ENCODE data around the gene HPCA. TPM values are rescaled to one million over a fixed set of nuclear protein-coding genes. Genes with fewer than 3 reads are reported as not detected.

HPCA gene
- total and polyA plus RNA-seq, 2 of the 4 experiments (the other 2 are of a cell fraction), result 0.22 TPM; not detected in 1

- no peak for DNase-seq
- H4K8ac ChIP-seq (ENCODE audit: low read depth in 2 of 2, low read length in 2 of 2), result no peak overlapping the region
- no peak overlapping the region for H3K4me3 ChIP-seq (ENCODE audit: insufficient read depth, low read depth, low read length)
- H3K27ac ChIP-seq (ENCODE audit: insufficient read depth, low read length), result no peak overlapping the region
- no TSS peak for BruUV-seq (replicated peaks)
- dilution Hi-C loops (cut with HindIII; ENCODE audit: low sequenced_read_pairs, unreplicated experiment), result no loop called here
- H3K4me1 ChIP-seq (ENCODE audit: control insufficient read depth, insufficient read depth, low read length), result no peaks in the 10 kb centered on the region
- intact Hi-C loops (cut with micrococcal nuclease), result no loop called here
- H3K14ac ChIP-seq (replicated peaks; ENCODE audit: low read depth, low read length), result no peak overlapping the region
- H3K56ac ChIP-seq (ENCODE audit: extremely low read depth, insufficient read depth, low read length), result no peak overlapping the region
- no peak overlapping the region for H3K4ac ChIP-seq (ENCODE audit: low read depth, low read length)
- H3K4me2 ChIP-seq (ENCODE audit: low read depth, low read length), result no peak overlapping the region
- H2AK5ac ChIP-seq (ENCODE audit: low read depth, low read length), result no peak overlapping the region
- no peak overlapping the region for H2BK20ac ChIP-seq (ENCODE audit: low read depth, low read length)
- H3K79me1 ChIP-seq (ENCODE audit: low read depth in 1 of 2, low read length in 2 of 2), result no peaks in the 10 kb centered on the region
- H2BK120ac ChIP-seq (ENCODE audit: low read depth, low read length), result no peak overlapping the region
- TF ChIP-seq RCOR1 (IDR thresholded peaks at IDR 0.05; ENCODE audit: insufficient replicate concordance, low read length) (no peak), MAFK (IDR thresholded peaks at IDR 0.05; ENCODE audit: low read depth, low read length) (no peak), MAZ (IDR thresholded peaks at IDR 0.05; ENCODE audit: borderline replicate concordance, low read depth, low read length) (no peak), SMC3 (IDR thresholded peaks at IDR 0.05; ENCODE audit: low read depth, low read length) (no peak), FOS (IDR thresholded peaks at IDR 0.05; ENCODE audit: low read depth, low read length) (no peak), CEBPB (IDR thresholded peaks at IDR 0.05; ENCODE audit: low read depth, low read length) (no peak), NFE2L2 (IDR thresholded peaks at IDR 0.05; ENCODE audit: low read depth, low read length) (no peak), MXI1 (IDR thresholded peaks at IDR 0.05; ENCODE audit: borderline replicate concordance, low read depth, low read length) (no peak), CTCF (conservative IDR thresholded peaks at IDR 0.05; ENCODE audit: low read depth, low read length) (no peak), CHD1 (IDR thresholded peaks at IDR 0.05; ENCODE audit: low read depth, low read length) (no peak), RAD21 (IDR thresholded peaks at IDR 0.05; ENCODE audit: low read length) (no peak)
- no peak overlapping the region for H3K18ac ChIP-seq (ENCODE audit: low read depth, low read length)
- H3K9me3 ChIP-seq (ENCODE audit: control insufficient read depth, insufficient read depth, low read length), result no peaks in the 10 kb centered on the region
- H3K27me3 ChIP-seq (ENCODE audit: control insufficient read depth, insufficient read depth, low read length), result peaks cover 22% of the 10 kb centered on the region
- CTCF ChIA-PET, result interaction anchor here (0.7 to 1.3 kb wide), 2 partner anchors 15 to 209 kb away, joined by 3 to 5 read pairs; no protein-coding TSS in a partner anchor
- no peak for ATAC-seq (ENCODE audit: low read depth)
- no peak overlapping the region for H3K9ac ChIP-seq (ENCODE audit: low read depth, low read length)
- 0 out of 2 replicates have a peak, but pooled peaks cover 4% of the 10 kb centered on the region for H4K20me1 ChIP-seq (ENCODE audit: insufficient read depth, low read length)
- no peak overlapping the region for H2BK15ac ChIP-seq (ENCODE audit: low read depth, low read length)
- H3K36me3 ChIP-seq (ENCODE audit: control insufficient read depth, insufficient read depth, low read length), result no peaks in the 10 kb centered on the region
- no peak overlapping the region for H4K91ac ChIP-seq (ENCODE audit: insufficient read depth, low read depth, low read length)
- no peak overlapping the region for H2BK5ac ChIP-seq (ENCODE audit: low read depth, low read length, poor library complexity, severe bottlenecking)
- H3K23ac ChIP-seq (ENCODE audit: low read depth, low read length), result no peak overlapping the region
- H2AK9ac ChIP-seq (replicated peaks; ENCODE audit: low read depth, low read length, poor library complexity), result no peak overlapping the region
- WGBS, 2 experiments (ENCODE audit: extremely low coverage in 2 of 2, insufficient read length in 1 of 2), result 37% methylated on average over 8 of the region's 13 CpGs; no CpG with 5 or more reads in 1 of the 2 experiments
- POLR2A ChIA-PET (ENCODE audit: unreplicated experiment), result no interaction called here
- H4K5ac ChIP-seq (ENCODE audit: low read depth, low read length), result no peak overlapping the region
- in situ Hi-C loops (cut with MboI; ENCODE audit: low sequenced_read_pairs), result no loop called here
- 0 out of 2 replicates have a peak, but pooled peaks cover 3% of the 10 kb centered on the region for H3K9me1 ChIP-seq (ENCODE audit: insufficient read depth, low read length)
- H2AFZ ChIP-seq (replicated peaks; ENCODE audit: low read length, poor library complexity), result peak overlapping the region; percentile 11
Measured at GRCh38 chr1:32877211-32878110, 8.8 kb upstream of the HPCA start.

Measured in IMR-90 (cell line).